Myocyte (in vitro differentiated cells): ENCODE data around the gene COMMD6. TPM values are rescaled to one million over a fixed set of nuclear protein-coding genes. Genes with fewer than 3 reads are reported as not detected.
A peak's percentile ranks its signal among the peaks of the same experiment; 100 is the strongest.

Source experiments
- DNase-seq: peaks from one replicate; pipeline ENCODE4 v3.0.0-alpha.2; 2012; ENCODE audit warnings: low read depth
- total RNA-seq: library from RNA; depleted of rRNA; stranded (reverse); fragments of >200 nt; gene quantifications from 2 replicates; pipeline ENCODE4 v1.2.3, GENCODE V29; 2014

The COMMD6 gene
- total RNA-seq, 1 donor from 2014 or later = 45.2 TPM

DNA sequence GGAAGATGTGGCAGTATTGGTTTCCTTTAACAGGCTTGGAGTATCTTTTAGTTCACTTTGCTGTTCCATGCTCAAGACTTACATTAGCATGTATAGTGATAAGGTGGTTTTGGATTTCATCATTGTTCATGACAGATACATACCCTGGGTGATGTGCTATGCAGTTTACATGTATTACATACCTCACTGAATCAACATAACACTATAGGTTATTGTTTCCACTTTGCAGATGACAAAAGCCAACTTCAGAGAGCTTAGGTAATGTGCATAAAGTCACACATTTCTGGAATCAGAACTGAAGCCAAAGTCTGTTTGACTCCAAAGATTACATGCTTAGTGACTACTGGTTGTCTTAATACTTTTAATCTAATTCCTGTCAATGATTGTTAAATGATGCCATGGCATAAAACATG lies 7.1 kb downstream of the COMMD6 start:
- no peak for DNase-seq

DNA sequence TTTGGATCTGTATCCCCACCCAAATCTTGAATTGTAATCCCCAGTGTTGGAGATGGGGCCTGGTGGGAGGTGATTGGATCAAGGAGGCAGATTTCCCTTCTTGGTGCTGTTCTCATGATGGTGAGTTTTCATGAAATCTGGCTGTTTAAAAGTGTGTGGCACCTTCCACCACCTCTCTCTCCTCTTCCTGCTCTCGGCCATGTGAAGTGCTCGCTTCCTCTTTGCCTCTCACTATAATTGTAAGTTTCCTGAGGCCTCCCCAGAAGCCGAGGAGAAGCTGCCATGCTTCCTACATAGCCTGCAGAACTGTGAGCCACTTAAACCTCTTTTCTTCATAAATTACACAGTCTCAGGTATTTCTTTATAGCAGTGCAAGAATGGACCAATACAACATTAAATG lies 15.7 kb downstream of the COMMD6 start:
- no peak for DNase-seq

DNA sequence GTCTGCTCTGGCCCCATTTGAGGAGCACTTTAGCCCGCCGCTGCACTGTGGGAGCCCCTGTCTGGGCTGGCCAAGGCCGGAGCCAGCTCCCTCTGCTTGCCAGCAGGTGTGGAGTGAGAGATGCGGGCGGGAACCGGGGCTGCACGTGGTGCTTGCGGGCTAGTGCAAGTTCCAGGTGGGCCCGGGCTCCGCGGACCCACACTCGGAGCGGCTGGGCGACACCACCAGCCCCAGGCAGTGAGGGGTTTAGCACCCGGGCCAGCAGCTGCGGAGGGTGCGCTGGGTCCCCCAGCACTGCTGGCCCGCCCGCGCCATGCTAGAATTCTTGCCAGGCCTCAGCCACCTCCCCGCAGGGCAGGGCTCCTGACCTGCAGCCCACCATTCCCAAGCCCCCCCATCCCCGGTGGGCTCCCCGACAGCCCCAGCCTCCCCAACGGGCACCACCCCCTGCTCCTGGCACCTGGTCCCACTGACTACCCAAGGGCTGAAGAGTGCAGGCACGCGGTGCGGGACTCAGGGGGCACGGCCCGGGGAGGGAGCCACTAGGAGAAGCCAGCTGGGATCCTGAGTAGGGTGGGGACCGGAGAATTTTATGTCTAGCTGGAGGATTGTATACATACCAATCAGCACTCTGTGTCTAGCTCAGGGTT lies 19.1 kb downstream of the COMMD6 start:
- DNase-seq = no peak

DNA sequence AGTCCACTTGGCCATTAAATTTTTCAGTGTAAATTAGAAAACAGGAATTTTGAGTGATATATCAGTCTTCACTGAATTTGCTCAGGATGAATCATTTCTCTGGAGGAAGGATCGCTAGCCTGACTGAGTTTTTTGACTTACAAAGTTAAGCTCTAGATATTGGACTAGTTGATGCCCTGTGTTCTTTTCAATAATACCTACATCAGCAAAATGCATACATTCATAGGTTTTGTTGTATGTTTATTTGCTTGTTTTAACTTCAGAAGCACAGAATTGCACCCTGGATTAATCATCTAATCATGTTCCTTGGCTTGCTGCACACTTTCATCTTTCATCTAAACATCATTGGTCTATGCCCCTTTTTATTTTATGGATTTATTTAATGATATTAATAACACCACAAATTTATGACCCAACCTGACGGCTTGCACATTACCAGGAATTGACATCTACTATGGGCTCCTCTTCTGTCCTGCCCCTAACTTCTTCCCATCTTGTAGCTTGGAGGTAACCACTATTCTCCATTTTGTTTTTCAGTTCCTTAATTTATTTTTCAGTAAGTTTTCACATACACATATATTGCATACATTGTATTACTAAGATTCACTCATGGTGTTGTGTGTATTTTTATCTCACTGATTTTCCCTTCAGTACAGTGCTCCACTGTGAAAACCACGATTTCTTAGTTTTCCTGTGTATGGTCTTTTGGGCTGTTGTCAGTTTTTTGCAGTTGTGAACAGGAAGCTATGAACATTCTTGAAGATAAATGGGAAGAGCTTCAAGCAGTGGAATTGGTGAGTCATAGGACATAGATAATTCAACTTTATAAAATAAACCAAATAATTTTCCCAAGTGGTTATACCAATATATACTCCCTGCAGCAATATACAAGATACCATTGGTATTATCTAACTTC lies 23.3 kb downstream of the COMMD6 start:
- no peak for DNase-seq

DNA sequence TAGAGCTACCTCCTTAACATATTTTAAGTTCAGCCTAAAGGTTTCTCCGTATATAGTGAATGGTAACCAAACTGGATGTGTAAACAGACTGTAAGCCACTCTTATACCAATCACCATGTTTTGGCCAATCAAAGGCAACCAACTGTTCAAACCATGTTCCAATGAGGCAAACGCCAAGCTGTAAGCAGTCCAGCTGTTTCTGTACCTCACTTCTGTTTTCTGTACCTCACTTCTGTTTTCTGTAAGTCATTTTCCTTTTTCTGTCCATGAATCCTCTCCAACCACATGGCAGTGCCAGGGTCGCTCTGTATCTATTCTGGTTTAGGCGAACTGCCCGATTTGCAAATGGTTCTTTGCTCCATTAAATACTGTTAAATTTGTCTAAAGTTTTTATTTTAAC lies 24.4 kb downstream of the COMMD6 start:
- no peak for DNase-seq

DNA sequence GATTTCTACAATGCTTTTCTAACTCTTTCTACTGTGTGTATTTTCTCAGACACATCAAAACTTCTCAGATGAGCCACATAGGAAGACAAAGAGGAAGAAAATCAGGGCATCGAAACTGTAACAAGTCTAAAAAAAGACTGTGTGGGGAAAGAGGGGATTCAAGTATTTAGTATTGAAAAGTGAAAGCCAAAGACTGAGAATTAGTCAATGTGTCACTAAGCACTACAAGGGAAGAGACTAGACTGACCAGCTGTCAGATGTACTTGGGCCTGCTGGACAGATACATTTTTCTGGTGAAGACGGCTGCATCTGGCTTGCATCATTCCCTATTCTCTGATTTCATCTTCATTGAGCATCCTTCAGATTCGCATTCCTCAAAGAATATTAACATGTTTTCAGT lies 25.4 kb downstream of the COMMD6 start:
- peak; percentile 47 for DNase-seq

DNA sequence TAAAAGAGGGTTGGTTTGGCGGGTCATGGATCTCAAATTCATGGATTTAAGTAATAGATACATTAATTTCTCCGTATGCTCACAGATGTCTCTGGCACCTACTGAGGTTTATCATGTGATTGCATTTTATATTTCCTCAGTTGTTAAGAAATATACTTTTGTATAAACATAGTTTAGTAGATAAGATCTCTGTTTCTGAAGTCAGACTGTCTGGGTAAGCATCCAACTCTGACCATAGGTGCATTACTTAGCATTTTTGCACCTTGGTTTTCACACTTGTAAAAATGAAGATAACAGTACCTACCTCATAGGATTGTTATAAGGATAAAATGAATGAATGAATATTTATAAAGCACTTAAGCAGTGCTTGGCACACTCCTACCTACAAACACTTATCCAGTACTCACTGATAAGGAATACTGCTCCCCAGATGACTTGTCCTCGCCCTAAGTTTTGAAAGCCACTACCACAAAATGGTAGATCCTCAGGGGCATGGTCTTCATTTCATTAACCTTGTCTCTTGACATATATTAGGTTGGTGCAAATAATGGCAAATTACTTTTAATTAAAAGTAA lies 26.5 kb downstream of the COMMD6 start:
- DNase-seq = no peak

DNA sequence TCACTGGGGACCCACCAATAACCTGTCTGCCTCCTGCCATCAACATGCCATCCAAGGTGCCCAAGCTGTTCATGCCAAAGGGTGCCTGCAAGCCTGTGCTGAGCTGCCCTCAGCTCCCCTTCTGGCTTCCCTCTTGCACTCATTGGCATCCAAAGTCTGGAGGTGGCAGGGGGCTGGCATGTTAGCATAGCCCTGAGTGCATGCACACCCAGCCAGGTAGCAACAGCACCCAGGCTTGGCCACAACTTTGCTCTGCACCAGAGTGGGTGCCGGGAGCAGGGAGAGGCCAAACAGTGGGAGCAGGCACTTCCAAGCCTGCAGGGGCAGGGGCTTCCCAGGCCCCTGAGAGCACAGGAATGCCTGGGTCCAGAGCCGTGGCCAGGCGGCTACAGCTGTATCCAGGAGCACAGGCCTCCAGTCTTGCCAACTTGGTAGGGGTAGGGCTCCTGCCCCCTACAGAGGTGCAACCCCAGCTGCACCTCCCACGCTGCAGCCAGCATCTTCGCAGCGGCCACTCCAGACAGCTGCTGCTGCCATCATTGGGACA lies 29.6 kb downstream of the COMMD6 start:
- no peak for DNase-seq

DNA sequence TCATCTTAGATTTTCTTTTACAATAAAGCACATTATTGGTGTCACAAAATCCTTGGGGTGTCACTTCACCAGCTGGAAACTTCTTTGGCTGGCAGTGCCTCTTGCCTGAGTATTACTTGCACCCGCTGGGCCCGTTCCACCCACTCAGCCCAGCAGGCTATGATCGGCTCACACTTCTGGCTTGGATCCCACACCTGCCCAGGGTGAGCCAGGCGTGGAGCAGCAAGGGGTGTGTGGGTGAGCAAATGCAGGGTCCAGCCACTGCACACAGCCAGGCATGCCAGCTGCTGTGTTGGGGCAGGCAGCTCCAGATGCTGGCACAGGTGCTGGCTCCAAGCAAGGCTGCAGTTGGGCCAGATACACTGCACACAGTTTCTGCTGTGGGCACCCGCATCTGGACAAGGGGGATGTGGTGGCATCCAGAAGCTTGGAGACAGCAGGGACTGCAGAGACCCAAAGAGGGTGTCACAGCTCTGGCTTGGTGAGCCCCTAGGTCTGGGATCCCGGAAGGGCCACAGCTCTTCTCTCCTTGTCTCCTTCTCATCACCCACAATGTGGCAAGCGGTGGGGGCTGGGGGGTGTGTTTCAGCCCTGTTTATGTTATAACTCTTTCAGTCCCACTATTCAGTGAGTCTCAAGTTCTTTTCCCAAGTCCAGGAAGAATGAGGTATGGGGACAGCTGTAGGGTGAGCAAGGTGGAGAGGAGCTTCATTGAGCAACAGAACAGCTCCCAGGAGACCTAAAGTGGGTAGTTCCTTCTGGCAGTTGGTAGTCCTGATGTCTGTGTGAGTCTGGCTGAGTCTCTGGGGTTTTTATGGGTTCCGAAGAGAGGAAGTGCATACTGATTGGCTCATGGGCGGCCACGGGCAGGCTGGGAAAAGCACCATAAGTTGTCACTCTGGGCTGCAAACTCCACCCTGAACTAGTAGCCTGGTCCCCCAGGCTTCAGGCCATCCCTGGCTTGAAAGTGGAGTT lies 30.3 kb downstream of the COMMD6 start:
- peak; percentile 36 for DNase-seq

DNA sequence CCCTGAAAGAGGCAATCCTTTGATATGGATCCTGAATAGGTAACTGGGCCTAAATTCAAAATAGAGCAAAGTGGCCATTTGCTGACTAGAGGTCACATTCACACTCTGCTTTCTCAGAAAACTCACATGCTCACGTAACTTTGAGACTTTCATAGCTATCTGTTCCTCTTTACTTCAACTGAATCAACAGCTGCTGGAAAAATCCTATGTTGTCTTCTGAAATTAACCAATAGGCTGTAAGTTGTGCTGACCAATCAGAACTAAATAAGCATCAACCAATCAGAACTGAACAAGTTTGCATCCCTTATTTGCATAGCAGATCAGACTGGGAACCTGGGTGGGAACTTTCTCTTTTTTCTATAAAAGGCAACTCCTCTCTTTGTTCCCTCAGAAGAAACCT lies 31.6 kb downstream of the COMMD6 start:
- no peak for DNase-seq

DNA sequence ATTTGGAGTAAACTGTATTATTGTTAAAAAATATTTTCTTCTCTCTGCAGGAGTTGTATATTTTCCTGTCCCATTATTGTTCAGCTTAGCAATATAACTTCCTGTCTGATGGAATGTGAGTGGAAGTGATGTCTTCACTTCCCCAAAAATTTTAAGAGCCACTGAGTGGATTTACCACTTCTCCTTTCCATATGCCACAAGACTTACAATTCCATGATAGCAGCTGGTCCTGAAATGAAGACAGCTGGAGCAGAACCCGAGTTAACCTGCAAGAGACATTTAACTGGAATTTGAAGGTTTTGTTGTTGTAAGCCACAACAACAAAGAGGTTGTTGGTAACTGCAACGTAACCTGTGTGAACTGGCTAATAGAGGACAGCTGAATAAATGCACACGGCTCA lies 32.3 kb downstream of the COMMD6 start:
- DNase-seq = peak; percentile 52

DNA sequence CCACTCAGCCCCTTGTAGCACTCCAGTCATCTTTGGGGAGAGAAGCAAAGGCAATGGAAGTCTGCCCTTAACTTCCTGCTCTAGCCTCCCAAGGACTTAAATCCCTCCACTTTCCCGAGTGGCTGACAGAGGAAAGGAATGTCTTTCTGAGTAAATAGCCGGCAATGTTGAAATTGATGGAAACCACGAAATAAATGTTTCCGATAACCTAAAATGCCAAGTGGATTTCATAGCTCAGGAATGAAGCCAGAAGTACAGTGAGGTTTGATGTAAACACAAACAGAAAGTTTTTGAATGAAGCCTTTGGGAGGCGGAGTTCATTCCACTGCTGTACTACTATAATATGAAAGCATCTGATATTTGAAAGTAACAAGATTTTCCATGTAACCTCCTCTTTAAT lies 41.7 kb downstream of the COMMD6 start:
- DNase-seq = peak; percentile 60

DNA sequence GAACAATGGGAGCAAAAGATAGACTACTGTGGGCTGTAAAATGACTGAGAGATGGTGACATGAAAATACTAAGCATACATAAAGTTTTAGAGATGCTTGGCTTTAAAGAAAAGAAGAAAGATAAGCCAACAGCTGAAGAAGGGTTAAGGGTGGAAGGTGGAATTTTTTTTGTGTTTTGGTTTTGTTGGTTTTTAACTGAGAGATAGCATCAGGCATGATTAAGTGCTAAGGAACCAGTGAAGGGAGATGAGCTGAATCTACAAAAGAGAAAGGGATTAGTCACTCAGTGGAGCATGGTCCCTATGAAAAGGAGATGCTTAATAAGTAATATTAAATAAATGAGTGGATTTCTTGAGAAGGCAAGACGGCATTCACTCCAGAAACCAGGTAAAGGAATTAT lies 43.1 kb downstream of the COMMD6 start:
- no peak for DNase-seq

DNA sequence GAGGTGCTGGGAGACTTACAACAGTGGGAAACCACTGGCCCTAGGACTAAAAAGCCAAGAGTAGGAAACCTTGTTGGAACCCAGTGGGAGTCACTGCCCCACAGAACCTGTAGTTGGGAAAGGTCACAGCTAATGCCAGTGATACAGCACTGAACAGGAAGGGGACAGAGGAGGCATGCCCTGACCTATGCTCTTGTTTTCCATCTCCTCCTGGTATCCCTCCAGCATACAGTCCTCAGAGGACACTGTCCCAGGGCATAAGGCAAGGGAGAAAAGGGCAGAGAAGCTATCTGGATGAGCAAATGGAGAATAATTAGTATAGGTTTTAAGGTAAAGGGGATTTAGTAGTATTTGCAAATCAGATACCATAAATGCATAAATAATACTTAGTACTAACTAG lies 44.5 kb downstream of the COMMD6 start:
- DNase-seq = no peak

DNA sequence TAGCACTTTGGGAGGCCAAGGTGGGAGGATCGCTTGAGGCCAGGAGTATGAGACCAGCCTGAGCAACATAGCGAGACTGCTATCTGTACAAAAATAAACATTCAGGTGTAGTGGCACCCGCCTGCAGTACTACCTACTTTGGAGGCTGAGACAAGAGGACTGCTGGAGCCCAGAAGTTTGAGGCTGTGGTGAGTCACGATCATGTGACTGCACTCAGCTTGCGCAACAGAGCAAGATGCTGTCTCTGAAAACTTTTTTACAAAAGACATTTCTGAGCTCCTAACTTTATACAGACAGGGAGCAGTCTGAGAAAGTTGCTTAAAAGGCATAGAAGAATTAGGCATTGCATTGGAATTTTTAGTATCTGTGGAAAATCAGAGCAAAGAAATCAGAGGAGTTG lies 45.3 kb downstream of the COMMD6 start:
- DNase-seq = no peak

DNA sequence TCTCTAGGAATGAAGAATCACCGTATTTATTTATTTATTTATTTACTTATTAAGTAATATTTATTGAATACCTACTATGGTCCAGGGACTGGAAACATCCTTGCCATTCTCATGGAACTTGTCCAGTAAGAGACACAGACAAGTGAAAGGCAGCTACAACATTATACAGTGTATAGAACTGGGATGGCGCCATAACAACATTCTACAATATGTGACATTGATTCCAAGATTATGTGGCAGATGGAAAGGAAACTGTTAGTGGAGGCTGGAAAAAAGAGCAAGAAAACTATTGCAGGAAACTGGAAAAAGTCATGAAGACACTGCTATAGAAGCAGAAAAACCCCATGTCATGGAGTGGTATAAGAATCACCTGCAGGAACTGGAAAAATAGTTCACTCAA lies 46.3 kb downstream of the COMMD6 start:
- DNase-seq = no peak

DNA sequence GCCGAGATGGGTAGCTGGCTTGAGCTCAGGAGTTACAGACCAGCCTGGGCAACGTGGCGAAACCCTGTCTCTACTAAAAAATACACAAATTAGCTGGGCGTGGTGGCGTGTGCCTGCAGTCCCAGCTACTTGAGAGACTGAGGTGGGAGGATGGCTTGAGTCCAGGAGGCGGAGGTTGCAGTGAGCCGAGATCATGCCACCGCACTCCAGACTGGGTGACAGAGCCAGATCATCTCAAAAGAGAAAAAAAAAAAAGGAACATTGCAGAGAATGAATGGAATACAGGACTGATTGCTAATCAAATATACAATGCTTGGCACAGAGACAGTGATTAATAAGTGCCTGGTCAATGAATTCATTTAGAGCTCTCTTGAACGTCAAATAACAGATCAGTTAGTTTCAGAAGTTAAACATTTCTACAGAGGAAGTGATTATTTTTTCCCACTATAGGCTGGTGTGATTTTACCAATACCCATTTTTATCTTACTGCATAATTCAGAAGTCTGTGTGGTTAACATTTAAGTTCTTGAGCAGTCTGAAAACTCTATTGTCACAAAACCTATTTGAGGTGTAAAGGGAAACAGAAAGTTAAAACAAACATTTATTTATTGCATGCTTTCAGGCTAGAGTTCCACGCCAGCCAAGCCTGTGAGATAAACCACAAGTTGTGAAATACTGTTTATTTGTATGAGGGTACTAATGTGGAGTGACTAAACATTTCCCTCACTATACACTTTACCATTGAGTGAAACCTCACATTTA lies 48.0 kb downstream of the COMMD6 start:
- no peak for DNase-seq

DNA sequence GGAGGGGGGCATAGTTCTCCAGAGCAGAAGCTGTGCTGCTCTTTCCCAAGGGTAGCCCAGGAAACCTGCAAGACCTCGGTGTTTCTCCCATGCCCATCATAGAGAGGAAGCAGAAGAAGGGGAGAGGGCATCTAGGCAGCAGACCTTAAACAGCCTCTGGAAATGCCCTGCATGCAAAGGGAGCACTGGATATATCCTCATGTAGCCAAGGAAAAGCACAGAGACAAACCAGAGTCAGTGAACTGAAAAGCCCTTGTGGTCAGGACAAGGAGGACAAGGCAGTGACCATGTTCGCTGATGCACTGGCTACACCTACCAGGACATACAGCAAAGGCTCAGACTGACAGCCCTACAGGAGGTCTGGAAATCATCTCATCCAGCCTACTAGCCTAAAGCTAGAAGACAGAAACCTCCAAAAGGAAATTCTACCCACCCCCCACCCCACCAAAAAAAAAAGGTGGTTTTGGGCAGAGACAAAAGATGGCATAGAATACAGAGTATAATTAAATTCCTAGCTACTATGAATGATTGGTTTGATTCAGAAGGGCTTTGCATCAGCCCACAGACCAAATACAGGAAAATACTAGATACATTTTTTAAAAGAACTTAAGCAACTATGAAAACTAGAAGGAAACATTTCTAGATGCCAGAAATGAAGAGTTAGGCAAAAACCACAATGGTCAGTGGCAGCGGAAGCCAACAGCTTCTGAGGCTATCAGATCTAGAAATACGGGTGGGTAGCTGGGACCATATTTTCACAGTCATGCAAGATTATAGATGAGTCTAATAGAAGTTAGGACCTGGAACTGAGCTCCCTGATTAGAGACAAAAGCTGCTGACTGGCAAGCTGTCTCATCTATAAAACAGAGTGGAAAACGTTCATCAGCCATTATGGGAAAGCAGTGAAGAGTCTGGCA lies 51.2 kb downstream of the COMMD6 start:
- no peak for DNase-seq
